GM12878 (cell line): ENCODE measurements around the gene MCM9. TPM values are rescaled to one million over a fixed set of nuclear protein-coding genes. Genes with fewer than 3 reads are reported as not detected.

Experiments used
- BMI1 ChIP-seq: fragments of 450-650 bp; IDR thresholded peaks from 2 replicates; pipeline ENCODE4 v1.6.1; 2016; ENCODE audit warnings: mild to moderate bottlenecking, moderate library complexity, borderline replicate concordance
- CHD2 ChIP-seq: IDR thresholded peaks from 2 replicates; pipeline ENCODE4 v1.6.1; 2011; ENCODE audit warnings: low read depth, low read length, improper control_type of control experiment, borderline replicate concordance
- HCFC1 ChIP-seq: fragments of 150-350 bp; IDR thresholded peaks from 2 replicates; pipeline ENCODE4 v1.6.1; 2014; ENCODE audit warnings: low read length
- HDGF ChIP-seq: fragments of 450-650 bp; IDR thresholded peaks from 2 replicates; pipeline ENCODE4 v1.6.1; 2016; ENCODE audit warnings: antibody characterized with exemption
- MEF2A ChIP-seq: IDR thresholded peaks from 2 replicates; pipeline ENCODE4 v1.6.1; 2011; ENCODE audit warnings: low read depth, mild to moderate bottlenecking, low read length, moderate library complexity; ENCODE audit not compliant: insufficient read depth
- MYC ChIP-seq: IDR thresholded peaks from 2 replicates; pipeline ENCODE4 v1.6.1; 2011; ENCODE audit warnings: mild to moderate bottlenecking, low read length, moderate library complexity, inconsistent platforms; ENCODE audit not compliant: insufficient read depth, insufficient replicate concordance, insufficient read length, severe bottlenecking
- NR2C2 ChIP-seq: IDR thresholded peaks from 2 replicates; pipeline ENCODE4 v1.6.1; 2011; ENCODE audit warnings: borderline replicate concordance, low read depth; ENCODE audit not compliant: control insufficient read depth, insufficient read length
- RB1 ChIP-seq: fragments of 450-650 bp; formaldehyde crosslinking; IDR thresholded peaks from 2 replicates; pipeline ENCODE4 v1.6.1; 2017; ENCODE audit warnings: mild to moderate bottlenecking, borderline replicate concordance
- RCOR1 ChIP-seq: conservative IDR thresholded peaks from 2 replicates; pipeline ENCODE4 v1.6.1; 2012; ENCODE audit warnings: low read depth, low read length, improper control_type of control experiment
- REST ChIP-seq: IDR thresholded peaks from 2 replicates; pipeline ENCODE4 v1.6.1; 2012; ENCODE audit warnings: mild to moderate bottlenecking, low read depth, low read length
- SP1 ChIP-seq: IDR thresholded peaks from one replicate; pipeline ENCODE4 v1.6.1; 2011; ENCODE audit warnings: low read depth, low read length
- USF1 ChIP-seq: IDR thresholded peaks from 2 replicates; pipeline ENCODE4 v1.6.1; 2011; ENCODE audit warnings: borderline replicate concordance, low read depth, mild to moderate bottlenecking, moderate library complexity, mixed read lengths, low read length; ENCODE audit not compliant: insufficient read depth; ENCODE audit errors: extremely low read length
- ZBED1 ChIP-seq: IDR thresholded peaks from 2 replicates; pipeline ENCODE4 v1.6.1; 2016; ENCODE audit warnings: borderline replicate concordance
- polyA plus RNA-seq, 11 experiments: library from polyadenylated mRNA; depleted of rRNA in 4 of 11; unstranded in 6 of 11; stranded (reverse) in 5 of 11; fragments of >200 nt; fragmentation: Nextera tagmentation in 4 of 11; fragmentation: Illumina TruSeq in 1 of 11; extraction: Ambion mirVana in 4 of 11; extraction: Trizol in 1 of 11; gene quantifications; 1 replicate in 1 of 11; 2 replicates in 10 of 11; pipeline versions ENCODE4 v1.2.1 to v1.2.3, GENCODE V29; 2011 to 2016; ENCODE audit warnings: inconsistent platforms in 2 of 11, missing spikeins in 2 of 11, low read depth in 1 of 11
- total RNA-seq, 4 experiments: library from RNA; depleted of rRNA in 3 of 4; stranded (reverse); fragments of >200 nt in 3 of 4; fragmentation: Illumina TruSeq in 1 of 4; extraction: Trizol in 1 of 4; gene quantifications; 2 replicates each; pipeline versions ENCODE4 v1.2.1 to v1.2.3, GENCODE V29; 2013 to 2021
- TF ChIP-seq, protein P1 (sequence below): fragments of 450-650 bp; IDR thresholded peaks from 2 replicates; pipeline ENCODE4 v1.6.1; 2016; ENCODE audit warnings: mild to moderate bottlenecking
- TF ChIP-seq, protein P2 (sequence below): fragments of 450-650 bp; conservative IDR thresholded peaks from 2 replicates; pipeline ENCODE4 v1.6.1; 2017; ENCODE audit warnings: mild to moderate bottlenecking, moderate library complexity
- TF ChIP-seq, protein P3 (sequence below): fragments of 450-650 bp; formaldehyde crosslinking; IDR thresholded peaks from 2 replicates; pipeline ENCODE4 v1.5.0; 2022; ENCODE audit warnings: mild to moderate bottlenecking, missing genetic modification characterization

The MCM9 gene
- total and polyA plus RNA-seq, 10 of the 15 experiments (the other 5 are each of a cell fraction or from before 2014, with no cell fraction given): 3.4 to 18.5 (median 9.7) TPM

DNA sequence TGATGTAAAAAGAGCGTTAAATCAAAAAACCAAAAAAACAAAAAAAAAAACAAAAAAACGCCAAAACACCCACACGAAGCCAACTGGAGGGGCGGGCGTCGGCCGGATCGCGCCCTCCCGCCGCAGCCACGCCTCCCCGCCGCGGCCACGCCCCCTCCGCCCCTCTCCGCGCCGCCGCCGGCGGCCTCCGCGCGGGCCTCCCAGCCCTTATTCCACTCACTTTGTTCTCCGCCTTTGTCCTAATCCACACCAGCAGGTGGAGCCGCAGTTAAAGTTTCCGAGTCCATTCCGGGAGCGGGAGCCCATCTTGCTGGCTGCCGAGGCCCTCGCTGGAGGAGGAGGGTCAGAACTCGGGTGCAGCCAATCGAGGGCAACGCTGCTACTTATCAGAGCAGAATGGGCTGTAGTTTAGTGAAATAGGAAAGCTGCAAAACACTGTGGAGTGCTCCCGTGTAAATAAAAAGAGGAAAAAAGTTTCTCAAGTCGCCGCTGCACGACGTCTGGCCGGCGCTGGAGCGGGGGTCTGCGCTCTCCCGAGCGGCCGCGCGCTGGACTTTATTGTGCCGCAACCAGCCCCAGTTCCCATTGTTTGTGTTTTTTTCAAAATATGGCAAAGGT, 41.0 kb downstream of the MCM9 start, which contains the start of gene ASF1A (continued):
- TF ChIP-seq REST (no peak), SP1 (peak; percentile 60), CHD2 (no peak), HCFC1 (peak; percentile 33; the same call in 1 of the 2 replicates), MYC (no peak), HDGF (no peak), MEF2A (no peak), ZBED1 (no peak), BMI1 (no peak), USF1 (no peak), NR2C2 (no peak), RCOR1 (no peak), RB1 (no peak)
- TF ChIP-seq, protein P1, sequence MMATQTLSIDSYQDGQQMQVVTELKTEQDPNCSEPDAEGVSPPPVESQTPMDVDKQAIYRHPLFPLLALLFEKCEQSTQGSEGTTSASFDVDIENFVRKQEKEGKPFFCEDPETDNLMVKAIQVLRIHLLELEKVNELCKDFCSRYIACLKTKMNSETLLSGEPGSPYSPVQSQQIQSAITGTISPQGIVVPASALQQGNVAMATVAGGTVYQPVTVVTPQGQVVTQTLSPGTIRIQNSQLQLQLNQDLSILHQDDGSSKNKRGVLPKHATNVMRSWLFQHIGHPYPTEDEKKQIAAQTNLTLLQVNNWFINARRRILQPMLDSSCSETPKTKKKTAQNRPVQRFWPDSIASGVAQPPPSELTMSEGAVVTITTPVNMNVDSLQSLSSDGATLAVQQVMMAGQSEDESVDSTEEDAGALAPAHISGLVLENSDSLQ: no peak
- TF ChIP-seq, protein P2, sequence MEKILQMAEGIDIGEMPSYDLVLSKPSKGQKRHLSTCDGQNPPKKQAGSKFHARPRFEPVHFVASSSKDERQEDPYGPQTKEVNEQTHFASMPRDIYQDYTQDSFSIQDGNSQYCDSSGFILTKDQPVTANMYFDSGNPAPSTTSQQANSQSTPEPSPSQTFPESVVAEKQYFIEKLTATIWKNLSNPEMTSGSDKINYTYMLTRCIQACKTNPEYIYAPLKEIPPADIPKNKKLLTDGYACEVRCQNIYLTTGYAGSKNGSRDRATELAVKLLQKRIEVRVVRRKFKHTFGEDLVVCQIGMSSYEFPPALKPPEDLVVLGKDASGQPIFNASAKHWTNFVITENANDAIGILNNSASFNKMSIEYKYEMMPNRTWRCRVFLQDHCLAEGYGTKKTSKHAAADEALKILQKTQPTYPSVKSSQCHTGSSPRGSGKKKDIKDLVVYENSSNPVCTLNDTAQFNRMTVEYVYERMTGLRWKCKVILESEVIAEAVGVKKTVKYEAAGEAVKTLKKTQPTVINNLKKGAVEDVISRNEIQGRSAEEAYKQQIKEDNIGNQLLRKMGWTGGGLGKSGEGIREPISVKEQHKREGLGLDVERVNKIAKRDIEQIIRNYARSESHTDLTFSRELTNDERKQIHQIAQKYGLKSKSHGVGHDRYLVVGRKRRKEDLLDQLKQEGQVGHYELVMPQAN: no peak
- TF ChIP-seq, protein P3, sequence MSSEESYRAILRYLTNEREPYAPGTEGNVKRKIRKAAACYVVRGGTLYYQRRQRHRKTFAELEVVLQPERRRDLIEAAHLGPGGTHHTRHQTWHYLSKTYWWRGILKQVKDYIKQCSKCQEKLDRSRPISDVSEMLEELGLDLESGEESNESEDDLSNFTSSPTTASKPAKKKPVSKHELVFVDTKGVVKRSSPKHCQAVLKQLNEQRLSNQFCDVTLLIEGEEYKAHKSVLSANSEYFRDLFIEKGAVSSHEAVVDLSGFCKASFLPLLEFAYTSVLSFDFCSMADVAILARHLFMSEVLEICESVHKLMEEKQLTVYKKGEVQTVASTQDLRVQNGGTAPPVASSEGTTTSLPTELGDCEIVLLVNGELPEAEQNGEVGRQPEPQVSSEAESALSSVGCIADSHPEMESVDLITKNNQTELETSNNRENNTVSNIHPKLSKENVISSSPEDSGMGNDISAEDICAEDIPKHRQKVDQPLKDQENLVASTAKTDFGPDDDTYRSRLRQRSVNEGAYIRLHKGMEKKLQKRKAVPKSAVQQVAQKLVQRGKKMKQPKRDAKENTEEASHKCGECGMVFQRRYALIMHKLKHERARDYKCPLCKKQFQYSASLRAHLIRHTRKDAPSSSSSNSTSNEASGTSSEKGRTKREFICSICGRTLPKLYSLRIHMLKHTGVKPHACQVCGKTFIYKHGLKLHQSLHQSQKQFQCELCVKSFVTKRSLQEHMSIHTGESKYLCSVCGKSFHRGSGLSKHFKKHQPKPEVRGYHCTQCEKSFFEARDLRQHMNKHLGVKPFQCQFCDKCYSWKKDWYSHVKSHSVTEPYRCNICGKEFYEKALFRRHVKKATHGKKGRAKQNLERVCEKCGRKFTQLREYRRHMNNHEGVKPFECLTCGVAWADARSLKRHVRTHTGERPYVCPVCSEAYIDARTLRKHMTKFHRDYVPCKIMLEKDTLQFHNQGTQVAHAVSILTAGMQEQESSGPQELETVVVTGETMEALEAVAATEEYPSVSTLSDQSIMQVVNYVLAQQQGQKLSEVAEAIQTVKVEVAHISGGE: no peak
